Epidermal melanocyte (primary cell): Measurements from ENCODE around the gene MS4A4E.
"Not testable (repeated sequence)": the region's sequence is repeated elsewhere in the genome, so short reads cannot be mapped to it uniquely, and the experiment has no call there.

ENCODE experiments used
- DNase-seq: peaks from one replicate; pipeline ENCODE4 v3.0.0; 2011; ENCODE audit warnings: low spot score; ENCODE audit not compliant: insufficient read length

The MS4A4E gene

DNA sequence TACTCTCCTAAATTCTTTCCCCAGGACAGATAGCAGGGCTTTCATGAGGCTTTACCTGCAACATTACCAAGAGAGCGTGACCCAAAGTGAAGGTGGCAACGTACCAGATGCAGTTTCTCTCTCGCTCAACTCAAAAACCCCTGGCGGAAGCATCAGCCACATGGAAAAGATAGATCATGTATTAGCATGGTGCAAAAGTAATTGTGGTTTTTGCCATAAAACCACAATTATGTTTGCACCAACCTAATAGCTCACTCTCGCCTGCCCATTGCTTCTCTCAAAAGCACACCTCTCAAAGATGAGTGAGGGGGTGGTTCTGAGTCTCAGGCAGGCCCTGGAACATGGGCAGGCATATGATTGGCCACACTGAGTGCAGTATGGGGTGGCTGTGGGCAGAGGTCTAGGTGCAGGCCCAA, 67.1 kb downstream of the MS4A4E start:
- DNase-seq: no peak

DNA sequence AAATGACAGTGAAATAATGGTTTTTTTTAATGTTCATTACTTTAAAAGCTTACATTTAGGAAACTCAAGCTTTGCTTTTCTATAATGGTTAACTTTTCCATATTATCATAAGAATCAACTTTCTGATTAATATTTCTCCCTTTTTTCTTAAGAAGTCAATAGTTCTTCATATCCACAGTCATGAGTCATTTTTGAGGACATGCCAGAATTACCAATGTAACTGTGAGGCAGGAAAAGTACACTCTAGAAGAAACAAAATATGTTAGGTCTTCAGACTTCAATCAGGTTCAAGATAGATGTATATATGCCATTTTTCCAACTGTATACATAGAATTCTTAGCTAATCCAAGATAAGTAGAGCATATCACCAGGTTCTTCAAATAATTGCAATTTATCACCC, 70.9 kb downstream of the MS4A4E start:
- no peak for DNase-seq

DNA sequence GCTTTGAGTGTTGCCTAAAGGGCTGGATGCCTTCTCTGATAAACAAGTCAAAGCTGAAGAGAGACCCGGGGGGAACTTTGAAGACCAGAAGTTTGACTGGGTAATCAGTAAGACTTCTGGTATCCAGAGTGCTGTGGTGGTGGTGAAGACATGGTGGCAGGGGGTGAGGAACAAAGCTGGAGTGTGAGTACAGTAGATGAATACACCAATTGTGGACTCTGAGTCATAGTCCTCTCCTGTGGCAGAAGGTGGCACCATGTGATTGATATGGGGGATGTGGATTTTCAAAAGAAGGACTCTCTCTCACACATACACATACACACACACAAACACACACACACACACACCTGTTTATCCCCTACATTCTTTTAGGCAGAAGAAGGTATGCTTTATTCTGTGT, 72.4 kb downstream of the MS4A4E start:
- no peak for DNase-seq

DNA sequence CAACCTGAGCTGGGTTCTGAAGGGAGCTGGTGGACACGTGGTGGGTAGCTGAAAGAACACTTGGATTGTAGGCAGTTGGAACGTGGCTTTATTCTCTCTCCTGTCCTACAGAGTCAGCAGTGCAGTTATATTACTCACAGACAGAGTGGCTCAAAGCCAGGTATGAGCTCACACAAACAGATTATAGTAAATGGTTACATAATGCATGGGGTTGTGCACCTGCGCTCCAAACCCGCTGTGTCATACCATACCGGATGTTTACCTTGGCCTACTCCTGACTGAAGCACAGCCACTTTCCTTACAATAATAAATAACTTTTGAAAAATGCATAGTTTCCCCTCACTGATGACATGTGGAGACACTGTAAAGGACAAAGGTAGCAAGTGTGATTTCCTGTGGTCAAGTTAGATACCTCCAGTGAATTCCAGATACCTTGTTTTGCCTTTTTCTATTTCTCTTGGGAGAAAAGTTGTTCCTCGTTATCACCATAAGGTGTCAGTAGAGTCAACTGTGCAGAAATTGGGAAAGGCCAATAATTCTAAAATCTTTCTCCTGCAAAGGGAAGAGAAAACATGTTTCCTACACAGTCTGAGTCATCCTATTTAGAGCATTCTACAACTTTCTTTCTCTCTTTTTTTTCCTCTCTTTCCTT, 73.5 kb downstream of the MS4A4E start:
- no peak for DNase-seq

DNA sequence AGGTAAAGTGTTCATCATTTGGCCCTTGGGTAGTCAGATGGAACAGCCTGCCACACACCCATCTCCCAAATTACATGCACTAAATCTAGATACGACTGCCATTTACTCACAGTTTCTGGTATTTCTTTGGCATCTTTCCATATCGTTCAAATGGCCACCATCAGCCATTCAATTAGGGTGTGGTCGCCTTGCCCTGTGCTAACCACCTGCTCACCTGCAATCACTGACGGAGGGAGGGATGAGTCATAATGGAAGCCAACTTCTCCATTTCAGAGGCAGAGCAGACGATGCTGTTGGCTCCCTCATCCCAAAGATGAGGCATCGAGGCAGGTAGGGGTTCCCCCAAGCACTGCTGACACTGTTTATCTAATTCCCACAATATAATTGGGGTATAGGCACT, 74.6 kb downstream of the MS4A4E start:
- DNase-seq: no peak

DNA sequence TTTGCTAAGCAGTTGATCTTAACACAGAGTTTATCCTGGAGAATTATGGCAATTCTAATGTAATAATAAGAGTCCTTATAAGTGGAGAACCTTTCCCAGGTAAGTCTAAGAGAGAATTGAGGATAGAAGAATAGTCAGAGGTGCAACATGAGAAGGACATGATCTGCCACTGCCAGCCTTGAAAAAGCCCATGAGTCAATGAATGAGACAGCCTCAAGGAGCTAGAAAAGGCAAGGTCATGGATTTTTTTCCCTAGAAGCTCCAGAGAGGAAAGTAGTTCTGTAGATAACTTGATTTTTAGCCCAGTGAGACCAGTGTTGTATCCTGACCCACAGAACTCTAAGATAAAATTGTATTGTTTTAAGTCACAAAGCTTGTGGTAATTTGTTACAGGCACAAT, 77.0 kb downstream of the MS4A4E start:
- DNase-seq: no peak

DNA sequence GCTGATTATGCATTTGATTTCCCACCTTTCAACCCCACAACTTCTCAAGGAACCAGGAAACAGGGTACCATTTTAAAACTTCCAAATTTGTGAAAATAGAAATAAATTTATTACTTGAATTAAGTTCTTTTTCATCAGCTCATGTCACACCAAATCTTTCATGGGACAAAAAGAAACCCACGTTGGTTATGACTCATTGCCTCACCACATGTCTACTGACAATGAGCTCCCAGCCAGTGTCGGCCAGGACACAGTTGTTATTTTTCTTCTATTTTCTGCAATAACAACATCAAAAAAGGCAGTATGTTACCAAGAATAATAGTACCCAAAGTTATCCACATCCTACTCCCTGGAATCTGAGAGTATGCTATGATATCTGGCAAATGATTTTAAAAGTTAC, 77.4 kb downstream of the MS4A4E start:
- DNase-seq: no peak

DNA sequence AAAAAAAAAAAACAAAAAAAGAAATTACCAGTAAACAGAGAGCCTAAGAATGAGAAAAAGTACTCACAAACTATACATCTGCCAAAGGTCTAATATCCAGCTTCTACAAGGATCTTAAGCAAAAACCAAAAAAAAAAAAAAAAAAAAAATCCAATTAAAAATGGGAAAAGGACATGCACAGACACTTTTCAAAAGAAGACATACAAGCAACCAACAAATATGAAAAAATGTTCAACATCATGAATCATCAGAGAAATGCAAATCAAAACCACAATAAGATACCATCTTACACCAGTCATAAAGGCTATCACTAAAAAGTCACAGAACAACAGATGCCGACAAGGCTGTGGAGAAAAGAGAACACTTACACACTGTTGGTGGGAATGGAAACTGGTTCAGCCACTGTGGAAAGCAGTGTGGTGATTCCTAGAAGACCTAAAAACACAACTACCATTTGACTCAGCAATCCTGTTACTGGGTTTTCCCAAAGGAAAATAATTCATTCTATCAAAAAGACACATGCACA, 78.3 kb downstream of the MS4A4E start:
- DNase-seq: no peak

DNA sequence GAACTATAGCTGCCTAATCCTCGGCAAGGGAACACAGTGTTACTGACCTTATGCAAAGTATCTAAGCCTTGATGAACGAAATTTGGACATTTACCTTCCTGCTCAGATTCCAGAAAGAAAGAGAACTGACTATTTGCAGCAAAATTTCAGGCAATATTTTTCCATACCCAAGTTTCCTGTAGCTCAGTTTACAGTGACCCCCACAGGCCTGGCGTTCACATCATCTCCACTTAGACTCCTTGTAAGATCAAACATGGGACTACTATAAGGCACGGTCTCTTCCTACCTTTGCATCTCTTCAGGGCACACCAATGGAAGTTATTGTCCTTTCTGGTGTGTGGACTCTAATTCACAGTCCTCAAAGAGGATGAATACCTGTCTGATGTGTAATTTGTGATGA, 81.2 kb downstream of the MS4A4E start:
- no peak for DNase-seq

DNA sequence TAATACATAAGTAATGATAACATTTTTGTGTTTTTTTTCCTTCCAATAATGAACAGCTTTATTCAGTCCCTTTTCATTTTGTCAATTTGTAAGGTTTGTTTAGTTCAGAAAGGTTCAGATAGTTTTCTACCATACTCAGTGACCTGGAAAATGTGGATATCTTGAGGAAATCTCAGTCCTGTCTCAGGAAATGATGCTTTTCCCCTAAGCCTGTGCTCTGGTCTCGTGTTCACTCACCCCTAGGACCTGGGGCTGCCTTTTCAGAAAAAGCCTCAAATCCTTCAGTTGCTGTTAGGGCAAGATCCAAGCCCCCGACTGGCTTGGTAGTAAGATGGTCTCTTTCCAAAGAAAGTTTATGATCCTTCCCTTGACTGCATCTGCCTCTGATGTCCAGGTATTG, 81.8 kb downstream of the MS4A4E start:
- no peak for DNase-seq

DNA sequence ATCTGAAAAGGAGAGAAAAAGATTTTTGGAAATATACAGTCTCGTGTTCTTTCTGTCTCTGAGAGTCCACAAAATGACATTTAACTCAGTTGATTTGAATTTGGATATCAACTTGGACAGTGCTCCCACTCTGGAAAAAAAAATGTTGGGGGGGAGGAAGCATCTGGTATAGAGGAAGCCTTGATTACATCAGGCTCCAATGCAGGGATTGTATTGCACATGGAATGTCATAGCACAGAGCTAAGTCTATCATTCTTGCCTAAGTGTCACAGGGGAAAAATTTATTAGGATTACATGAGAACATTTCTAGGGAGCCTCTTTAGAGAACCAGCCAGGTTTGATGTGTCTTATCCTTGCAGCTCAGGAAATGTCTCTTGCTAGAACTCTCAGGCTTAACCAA, 83.1 kb downstream of the MS4A4E start:
- DNase-seq: no peak

DNA sequence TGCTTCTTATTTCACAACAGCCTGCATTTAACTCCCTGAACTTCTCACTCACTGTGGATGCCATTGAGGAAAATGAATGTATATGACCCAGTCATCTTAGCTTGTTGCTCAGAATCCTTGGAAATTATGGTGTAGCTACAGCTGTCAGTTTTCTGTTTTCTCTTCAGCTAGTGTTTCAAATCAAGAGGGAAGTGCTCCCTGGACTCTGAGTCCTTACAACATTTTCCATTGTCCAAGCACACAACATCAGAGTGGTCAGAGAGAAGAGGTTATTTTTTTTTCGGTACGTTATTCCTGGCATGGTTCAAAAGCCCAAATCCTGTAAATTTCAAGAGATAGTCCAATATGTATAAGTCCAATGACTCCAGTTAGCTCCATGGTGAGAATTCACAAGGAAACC, 83.7 kb downstream of the MS4A4E start:
- no peak for DNase-seq

DNA sequence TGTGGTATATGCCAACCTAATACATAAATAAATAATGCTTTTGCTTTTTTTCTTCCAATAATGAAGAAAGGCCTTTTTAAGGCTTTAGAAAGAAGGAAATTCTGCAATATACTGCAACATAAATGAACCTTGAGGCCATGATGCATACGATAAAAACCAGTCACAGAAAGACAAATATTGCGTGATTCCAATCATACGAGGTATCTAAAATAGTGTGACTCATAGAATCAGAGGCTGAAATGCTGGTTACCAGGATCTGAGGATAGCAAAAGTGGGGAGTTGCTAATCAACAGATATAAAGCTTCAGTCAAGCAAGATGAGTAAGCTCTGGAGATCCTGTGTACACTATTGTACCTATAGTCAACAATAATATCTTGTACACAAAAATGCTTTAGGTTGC, 84.3 kb downstream of the MS4A4E start:
- DNase-seq: no peak

DNA sequence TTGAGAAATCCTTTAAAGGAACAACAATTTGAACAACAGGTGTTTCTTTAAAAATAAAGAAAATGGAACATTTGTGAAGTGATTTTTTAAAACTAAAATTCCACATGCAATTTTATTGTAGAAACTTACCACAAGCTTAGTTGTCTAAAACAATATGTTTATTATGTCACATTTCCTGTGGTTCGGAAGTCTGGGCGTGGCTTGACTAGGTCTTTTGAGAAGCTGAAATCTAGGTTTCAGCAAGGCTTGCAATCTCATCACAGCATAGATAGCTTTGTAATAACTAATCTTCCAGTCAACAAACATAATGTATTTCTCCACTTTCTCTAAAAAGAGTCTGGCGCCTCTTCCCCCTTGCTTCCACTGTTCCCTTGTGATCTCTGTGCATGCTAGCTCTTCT, 87.0 kb downstream of the MS4A4E start:
- DNase-seq: no peak

DNA sequence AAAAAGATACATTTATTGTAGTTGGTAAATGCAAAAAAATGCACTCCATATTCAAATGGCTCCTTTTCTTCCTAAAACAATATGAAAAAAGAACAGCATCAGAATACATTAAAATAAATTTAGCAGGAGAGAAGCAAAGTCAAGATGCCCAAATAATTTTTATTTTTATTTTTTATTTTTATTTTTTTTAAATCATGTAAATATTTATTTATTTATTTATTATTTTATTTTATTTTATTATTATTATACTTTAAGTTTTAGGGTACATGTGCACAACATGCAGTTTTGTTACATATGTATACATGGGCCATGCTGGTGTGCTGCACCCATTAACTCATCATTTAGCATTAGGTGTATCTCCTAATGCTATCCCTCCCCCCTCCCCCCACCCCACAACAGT, 90.2 kb downstream of the MS4A4E start:
- DNase-seq: not testable (repeated sequence)

DNA sequence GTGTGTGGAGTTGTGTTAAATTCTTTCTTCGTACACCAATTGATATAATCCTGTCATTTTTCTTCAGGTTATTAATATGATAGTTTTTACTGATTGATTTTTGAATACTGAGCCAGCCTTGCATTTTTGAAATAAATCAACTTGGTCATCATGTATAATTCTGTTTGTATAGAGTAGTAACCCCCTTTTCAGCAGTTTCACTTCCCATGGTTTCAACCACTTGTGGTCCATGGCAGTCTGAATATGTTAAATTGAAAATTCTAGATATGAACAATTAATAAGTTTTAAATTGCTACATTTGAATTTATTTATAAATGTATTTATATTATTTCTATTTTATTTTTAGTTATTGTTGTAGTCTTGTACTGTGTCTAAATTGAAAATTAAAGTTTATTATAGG, 92.7 kb downstream of the MS4A4E start:
- no peak for DNase-seq
